Natural killer cell (primary cell): Measurements from ENCODE around the gene ALPK1. TPM values are rescaled to one million over a fixed set of nuclear protein-coding genes. Genes with fewer than 3 reads are reported as not detected.

ENCODE experiments used
- ATAC-seq, 3 donors: fragments of 150-1000 bp in 2 of 3; fragments of 200-7000 bp in 1 of 3; cut with Tn5 transposase; 1 replicate in 1 of 3; 2 replicates in 2 of 3; pipeline ENCODE4 v1.10.0; 2021; ENCODE audit warnings: mild to moderate bottlenecking in 2 of 3, moderate library complexity in 2 of 3
- DNase-seq, 2 donors: peaks; one replicate each; pipeline versions ENCODE4 v3.0.0 to v3.0.0-alpha.2; 2013 to 2021; ENCODE audit warnings: mixed read lengths in 1 of 2
- H3K27ac ChIP-seq: one replicate; pipeline ENCODE4 v1.5.1; 2013; ENCODE audit warnings: mild to moderate bottlenecking, low read length
- H3K27me3 ChIP-seq: one replicate; pipeline ENCODE4 v1.6.1; 2013; ENCODE audit warnings: low read length; ENCODE audit not compliant: control insufficient read depth, insufficient read depth
- H3K36me3 ChIP-seq: one replicate; pipeline ENCODE4 v1.6.1; 2013; ENCODE audit warnings: low read length; ENCODE audit not compliant: control insufficient read depth, insufficient read depth
- H3K4me1 ChIP-seq: one replicate; pipeline ENCODE4 v1.6.1; 2013; ENCODE audit warnings: low read length; ENCODE audit not compliant: control insufficient read depth, insufficient read depth
- H3K4me3 ChIP-seq: one replicate; pipeline ENCODE4 v1.5.1; 2013; ENCODE audit warnings: low read length
- H3K9me3 ChIP-seq: one replicate; pipeline ENCODE4 v1.6.1; 2013; ENCODE audit warnings: low read length; ENCODE audit not compliant: control insufficient read depth, insufficient read depth
- H3K27ac Mint-ChIP-seq, 2 donors: one replicate each; pipeline ENCODE4 v1.8.0; 2022; ENCODE audit warnings: mild to moderate bottlenecking in 2 of 2, mixed read lengths in 2 of 2, moderate library complexity in 1 of 2
- H3K27me3 Mint-ChIP-seq, 2 donors: one replicate each; pipeline ENCODE4 v1.8.0; 2022; ENCODE audit warnings: low read depth in 2 of 2, mixed read lengths in 2 of 2
- H3K36me3 Mint-ChIP-seq: one replicate; pipeline ENCODE4 v1.8.0; 2022; ENCODE audit warnings: mixed read lengths
- H3K4me1 Mint-ChIP-seq, 2 donors: one replicate each; pipeline ENCODE4 v1.8.0; 2022; ENCODE audit warnings: mixed read lengths in 2 of 2
- H3K4me3 Mint-ChIP-seq: one replicate; pipeline ENCODE4 v1.8.0; 2022; ENCODE audit warnings: mild to moderate bottlenecking, moderate library complexity, mixed read lengths
- H3K9me3 Mint-ChIP-seq, 2 donors: one replicate each; pipeline ENCODE4 v1.8.0; 2022; ENCODE audit warnings: mixed read lengths in 2 of 2
- CTCF ChIP-seq: fragments of 200-600 bp; IDR thresholded peaks from one replicate; pipeline ENCODE4 v1.8.0; 2022; ENCODE audit warnings: antibody characterized with exemption
- WGBS: methylation state at CpG from one replicate; pipeline ENCODE4 v1.1.7; 2013; ENCODE audit warnings: missing lambda C conversion rate; ENCODE audit not compliant: insufficient coverage; 5-methylcytosine and 5-hydroxymethylcytosine counted together
- intact Hi-C: fragments of 100-400 bp; cut with micrococcal nuclease; formaldehyde crosslinking; loops from one replicate; pipeline ENCODE4 v1.14.2; 2022
- total RNA-seq, 4 donors: library from RNA; stranded (reverse); fragments of 120-200 nt in 1 of 4; gene quantifications; one replicate each; pipeline versions ENCODE4 v1.2.3 to v1.2.4, GENCODE V29; 2013 to 2022

Gene ALPK1
- total RNA-seq, 3 donors from 2014 or later (not counting 1 experiment from before 2014, with no cell fraction given): 1.9 to 6.5 (median 3.9) TPM

GRCh38 chr4:112288455-112288854, 8.7 kb upstream of the ALPK1 start:
- ATAC-seq (peak in 1 of 3 donors; percentile 36), DNase-seq (peak in 1 of 2 donors; percentile 79)
- no peak overlapping the region for H3K4me3 Mint-ChIP-seq
- H3K9me3 ChIP-seq: no peaks in the 10 kb centered on the region
- H3K27ac ChIP-seq: peak overlapping the region; percentile 48
- no peaks in the 10 kb centered on the region for H3K36me3 ChIP-seq
- TF ChIP-seq CTCF: no peak
- H3K4me3 ChIP-seq: no peak overlapping the region
- no peaks in the 10 kb centered on the region for H3K27me3 ChIP-seq
- H3K36me3 Mint-ChIP-seq: no peaks in the 10 kb centered on the region
- intact Hi-C loops: loop anchor here (5.0 kb wide), 1 partner anchor 34 kb away; no protein-coding TSS in a partner anchor
- H3K4me1 Mint-ChIP-seq: peaks cover 46 to 50% of the 10 kb centered on the region in 2 donors
- 6% methylated on average over 3 of the region's 3 CpGs for WGBS
- H3K27ac Mint-ChIP-seq: peak overlapping the region; percentile 58 to 69
- H3K9me3 Mint-ChIP-seq: no peaks in the 10 kb centered on the region
- peaks cover 33% of the 10 kb centered on the region for H3K4me1 ChIP-seq
- H3K27me3 Mint-ChIP-seq: peaks cover 0 to 2% of the 10 kb centered on the region in 2 donors

GRCh38 chr4:112289407-112290253, 7.5 kb upstream of the ALPK1 start:
- Mint-ChIP-seq H3K27me3 (peaks cover 0 to 2% of the 10 kb centered on the region in 2 donors), H3K27ac (peak overlapping the region; percentile 23 to 69), H3K36me3 (no peaks in the 10 kb centered on the region), H3K4me3 (peak overlapping the region; percentile 53), H3K9me3 (no peaks in the 10 kb centered on the region), H3K4me1 (peaks cover 34 to 38% of the 10 kb centered on the region in 2 donors)
- H3K27ac ChIP-seq: no peak overlapping the region
- no peak overlapping the region for H3K4me3 ChIP-seq
- WGBS: 70% methylated on average over 10 of the region's 10 CpGs
- no peaks in the 10 kb centered on the region for H3K36me3 ChIP-seq
- no peak for TF ChIP-seq CTCF
- no peaks in the 10 kb centered on the region for H3K27me3 ChIP-seq
- no peaks in the 10 kb centered on the region for H3K9me3 ChIP-seq
- ATAC-seq: no peak
- intact Hi-C loops: loop anchor here (5.0 kb wide), 1 partner anchor 33 kb away; no protein-coding TSS in a partner anchor
- peaks cover 26% of the 10 kb centered on the region for H3K4me1 ChIP-seq
- no peak for DNase-seq

- Histone ChIP-seq H3K9me3 (no peaks in the 10 kb centered on the region), H3K27ac (no peak overlapping the region), H3K4me3 (no peak overlapping the region), H3K4me1 (peaks cover 22% of the 10 kb centered on the region), H3K27me3 (no peaks in the 10 kb centered on the region), H3K36me3 (no peaks in the 10 kb centered on the region)
- no peak overlapping the region for H3K4me3 Mint-ChIP-seq
- intact Hi-C loops: no loop called here
- no peak for ATAC-seq
- peaks cover 29 to 33% of the 10 kb centered on the region in 2 donors for H3K4me1 Mint-ChIP-seq
- H3K9me3 Mint-ChIP-seq: no peaks in the 10 kb centered on the region
- no peak for TF ChIP-seq CTCF
- H3K27ac Mint-ChIP-seq: no peak overlapping the region
- H3K36me3 Mint-ChIP-seq: no peaks in the 10 kb centered on the region
- no peak for DNase-seq
- WGBS: 83% methylated on average over 2 of the region's 3 CpGs
- peaks cover 0 to 2% of the 10 kb centered on the region in 2 donors for H3K27me3 Mint-ChIP-seq
These were observed 6.8 kb upstream of the ALPK1 start for GRCh38 chr4:112290341-112290740.
